Peyer's patch (tissue), 4 donors: ENCODE measurements around the gene LDLRAD4. TPM values are rescaled to one million over a fixed set of nuclear protein-coding genes. Genes with fewer than 3 reads are reported as not detected.

Source experiments
- DNase-seq, 3 donors: peaks; one replicate each; pipeline ENCODE4 v3.0.0-alpha.2; 2017 to 2019
- H3K27ac ChIP-seq, 4 donors: fragments of 200-600 bp; sonication (generic); one replicate each; pipeline ENCODE4 v1.5.1; 2016 to 2019
- H3K27me3 ChIP-seq, 2 donors: fragments of 200-600 bp; sonication (generic); one replicate each; pipeline ENCODE4 v1.5.1; 2019
- H3K36me3 ChIP-seq, 3 donors: fragments of 200-600 bp; sonication (generic); one replicate each; pipeline ENCODE4 v1.5.1; 2016 to 2019
- H3K4me1 ChIP-seq, 4 donors: fragments of 200-600 bp; sonication (generic); one replicate each; pipeline ENCODE4 v1.5.1; 2016 to 2019
- H3K4me3 ChIP-seq, 4 donors: fragments of 200-600 bp; sonication (generic); 1 replicate in 3 of 4; 2 replicates in 1 of 4; pipeline ENCODE4 v1.5.1; 2016 to 2019; ENCODE audit warnings: mild to moderate bottlenecking in 1 of 4
- H3K9me3 ChIP-seq, 4 donors: fragments of 200-600 bp; sonication (generic); one replicate each; pipeline ENCODE4 v1.5.1; 2016 to 2019; ENCODE audit warnings: mild to moderate bottlenecking in 1 of 4
- POLR2A ChIP-seq, 2 donors: fragments of 450-650 bp; IDR thresholded peaks; one replicate each; pipeline ENCODE4 v1.5.1; 2017; ENCODE audit warnings: antibody characterized with exemption in 2 of 2, mild to moderate bottlenecking in 2 of 2, moderate library complexity in 2 of 2
- total RNA-seq, 4 donors: library from RNA; depleted of rRNA; stranded (reverse); fragments of >200 nt; gene quantifications; one replicate each; pipeline ENCODE4 v1.1.0, GENCODE V29; 2016
- TF ChIP-seq, protein P1 (sequence below), 6 experiments: fragments of 450-650 bp in 4 of 6; fragments of 200-600 bp in 2 of 6; sonication (generic) in 1 of 6; IDR thresholded peaks; one replicate each; pipeline ENCODE4 v1.5.1; 2017 to 2019; ENCODE audit warnings: antibody characterized with exemption in 6 of 6, mild to moderate bottlenecking in 3 of 6, moderate library complexity in 1 of 6

The LDLRAD4 gene
- total RNA-seq, 4 donors from 2014 or later = 24.8 to 128 (median 50.0) TPM

DNA sequence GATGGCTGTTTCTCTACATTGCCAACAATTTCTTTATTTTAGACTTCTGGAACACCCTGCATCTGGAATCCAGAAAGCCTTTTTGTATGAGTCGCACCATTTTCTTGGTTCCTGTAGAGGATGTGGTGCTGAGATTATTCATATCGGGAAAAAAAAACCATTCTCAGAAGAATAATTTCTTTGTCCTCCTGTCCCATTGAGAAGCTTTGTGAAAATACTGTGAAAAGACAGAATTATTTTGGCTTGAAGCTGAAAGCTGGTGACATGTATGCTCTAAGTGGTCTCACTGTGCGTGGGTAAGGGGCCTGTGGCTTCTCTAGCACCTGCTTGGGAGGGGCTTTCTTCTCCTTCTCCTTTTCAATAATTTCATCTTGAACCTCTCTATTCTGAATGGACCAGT, 369.4 kb downstream of the LDLRAD4 start:
- H3K4me3 ChIP-seq = no peak overlapping the region
- no peaks in the 10 kb centered on the region for H3K4me1 ChIP-seq
- no peak for TF ChIP-seq POLR2A (IDR thresholded peaks at IDR 0.05)
- TF ChIP-seq, protein P1, sequence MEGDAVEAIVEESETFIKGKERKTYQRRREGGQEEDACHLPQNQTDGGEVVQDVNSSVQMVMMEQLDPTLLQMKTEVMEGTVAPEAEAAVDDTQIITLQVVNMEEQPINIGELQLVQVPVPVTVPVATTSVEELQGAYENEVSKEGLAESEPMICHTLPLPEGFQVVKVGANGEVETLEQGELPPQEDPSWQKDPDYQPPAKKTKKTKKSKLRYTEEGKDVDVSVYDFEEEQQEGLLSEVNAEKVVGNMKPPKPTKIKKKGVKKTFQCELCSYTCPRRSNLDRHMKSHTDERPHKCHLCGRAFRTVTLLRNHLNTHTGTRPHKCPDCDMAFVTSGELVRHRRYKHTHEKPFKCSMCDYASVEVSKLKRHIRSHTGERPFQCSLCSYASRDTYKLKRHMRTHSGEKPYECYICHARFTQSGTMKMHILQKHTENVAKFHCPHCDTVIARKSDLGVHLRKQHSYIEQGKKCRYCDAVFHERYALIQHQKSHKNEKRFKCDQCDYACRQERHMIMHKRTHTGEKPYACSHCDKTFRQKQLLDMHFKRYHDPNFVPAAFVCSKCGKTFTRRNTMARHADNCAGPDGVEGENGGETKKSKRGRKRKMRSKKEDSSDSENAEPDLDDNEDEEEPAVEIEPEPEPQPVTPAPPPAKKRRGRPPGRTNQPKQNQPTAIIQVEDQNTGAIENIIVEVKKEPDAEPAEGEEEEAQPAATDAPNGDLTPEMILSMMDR (IDR thresholded peaks at IDR 0.05) = no peak
- H3K36me3 ChIP-seq = no peaks in the 10 kb centered on the region
- no peak for DNase-seq
- no peaks in the 10 kb centered on the region for H3K27me3 ChIP-seq
- H3K9me3 ChIP-seq = no peaks in the 10 kb centered on the region
- H3K27ac ChIP-seq = no peak overlapping the region

DNA sequence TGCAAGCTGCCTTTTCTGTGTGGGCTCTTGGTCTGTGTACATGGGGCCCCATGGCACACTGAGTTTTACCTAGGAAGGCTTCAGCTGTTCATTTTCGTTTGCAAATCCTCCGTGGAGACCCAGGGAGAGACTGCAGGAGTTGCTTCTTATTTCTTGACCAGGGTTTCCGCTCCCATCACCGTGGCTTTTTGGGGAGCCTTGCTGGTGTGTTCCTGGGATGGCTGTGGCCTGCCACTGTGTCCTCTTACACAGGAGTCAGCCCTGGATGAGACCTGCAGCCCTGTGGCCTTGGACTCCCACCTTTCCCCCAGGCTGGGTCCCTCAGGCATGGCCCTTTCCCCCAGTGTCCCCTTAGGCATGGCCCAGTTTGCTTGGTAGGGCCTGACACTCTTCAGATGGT, 370.8 kb downstream of the LDLRAD4 start:
- Histone ChIP-seq H3K4me3 (no peak overlapping the region), H3K27me3 (no peaks in the 10 kb centered on the region), H3K36me3 (no peaks in the 10 kb centered on the region), H3K27ac (no peak overlapping the region), H3K4me1 (no peaks in the 10 kb centered on the region), H3K9me3 (no peaks in the 10 kb centered on the region)
- no peak for DNase-seq
- no peak for TF ChIP-seq POLR2A (IDR thresholded peaks at IDR 0.05)
- TF ChIP-seq, protein P1 (IDR thresholded peaks at IDR 0.05) = no peak

DNA sequence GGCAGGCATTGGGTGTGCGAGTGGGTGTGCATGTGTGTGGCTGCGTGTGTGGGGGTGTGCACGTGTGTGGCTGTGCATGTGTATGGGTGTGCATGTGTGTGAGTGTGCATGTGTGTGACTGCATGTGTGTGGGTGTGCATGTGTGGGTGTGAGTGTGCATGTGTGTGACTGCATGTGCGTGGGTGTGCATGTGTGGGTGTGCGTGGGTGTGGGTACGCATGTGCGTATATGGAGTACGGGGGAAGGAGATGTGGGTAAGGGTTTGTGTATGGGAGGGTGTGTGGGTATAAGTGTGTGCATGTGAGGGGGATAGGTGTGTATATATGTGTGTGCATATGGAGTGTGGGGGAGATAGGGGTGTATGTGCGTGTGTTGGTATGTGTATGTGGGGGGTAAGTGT, 371.4 kb downstream of the LDLRAD4 start:
- H3K27ac ChIP-seq = no peak overlapping the region
- DNase-seq = no peak
- H3K36me3 ChIP-seq = no peaks in the 10 kb centered on the region
- no peak for TF ChIP-seq POLR2A (IDR thresholded peaks at IDR 0.05)
- TF ChIP-seq, protein P1 (IDR thresholded peaks at IDR 0.05) = no peak
- no peaks in the 10 kb centered on the region for H3K27me3 ChIP-seq
- no peak overlapping the region for H3K4me3 ChIP-seq
- no peaks in the 10 kb centered on the region for H3K9me3 ChIP-seq
- H3K4me1 ChIP-seq = no peaks in the 10 kb centered on the region

DNA sequence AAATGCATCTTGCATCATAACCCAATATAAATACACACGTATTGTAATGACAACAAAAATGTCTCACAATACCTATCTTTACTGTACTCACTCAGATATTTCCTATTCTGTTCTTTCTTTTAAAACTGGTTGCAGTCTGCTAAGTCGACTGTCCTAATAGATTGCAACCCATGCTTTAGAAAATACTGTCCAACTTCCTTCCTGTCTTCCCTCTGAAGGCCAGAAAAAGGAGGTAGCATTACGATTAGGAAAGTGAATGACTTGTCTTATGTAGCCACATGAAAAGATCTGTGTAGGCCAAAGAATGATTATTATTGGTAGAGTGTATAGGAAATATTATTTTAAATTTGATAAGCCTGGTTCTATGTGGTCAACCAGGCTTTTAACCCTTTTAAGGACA, 373.7 kb downstream of the LDLRAD4 start:
- H3K27me3 ChIP-seq = no peaks in the 10 kb centered on the region
- DNase-seq = no peak
- no peak overlapping the region for H3K27ac ChIP-seq
- H3K4me3 ChIP-seq = no peak overlapping the region
- peaks cover 0 to 11% (median 0%) of the 10 kb centered on the region in 4 donors for H3K9me3 ChIP-seq
- H3K4me1 ChIP-seq = no peaks in the 10 kb centered on the region
- no peaks in the 10 kb centered on the region for H3K36me3 ChIP-seq
- TF ChIP-seq, protein P1 (IDR thresholded peaks at IDR 0.05) = no peak
- no peak for TF ChIP-seq POLR2A (IDR thresholded peaks at IDR 0.05)

DNA sequence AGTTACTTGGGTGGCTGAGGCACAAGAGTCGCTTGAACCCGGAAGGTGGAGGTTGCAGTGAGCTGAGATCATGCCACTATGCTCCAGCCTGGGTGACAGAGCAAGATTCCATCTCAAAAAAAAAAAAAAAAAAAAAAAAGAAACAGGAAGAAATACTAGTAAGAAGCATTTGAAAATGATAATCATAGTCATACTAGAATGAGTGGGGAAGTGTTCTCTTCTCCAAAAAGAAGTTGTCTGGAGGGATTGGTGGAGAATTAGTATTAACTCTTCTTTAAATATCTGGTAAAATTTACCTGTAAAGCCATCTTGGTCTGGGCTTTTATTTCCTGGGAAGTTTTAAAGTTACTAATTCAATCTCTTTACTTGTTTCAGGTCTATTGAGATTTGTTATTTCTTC, 376.0 kb downstream of the LDLRAD4 start:
- Histone ChIP-seq H3K27me3 (no peaks in the 10 kb centered on the region), H3K4me1 (no peaks in the 10 kb centered on the region), H3K4me3 (no peak overlapping the region), H3K36me3 (no peaks in the 10 kb centered on the region), H3K9me3 (peaks cover 0 to 20% (median 2%) of the 10 kb centered on the region in 4 donors), H3K27ac (no peak overlapping the region)
- DNase-seq = no peak
- TF ChIP-seq POLR2A (IDR thresholded peaks at IDR 0.05) = no peak
- TF ChIP-seq, protein P1 (IDR thresholded peaks at IDR 0.05) = no peak

DNA sequence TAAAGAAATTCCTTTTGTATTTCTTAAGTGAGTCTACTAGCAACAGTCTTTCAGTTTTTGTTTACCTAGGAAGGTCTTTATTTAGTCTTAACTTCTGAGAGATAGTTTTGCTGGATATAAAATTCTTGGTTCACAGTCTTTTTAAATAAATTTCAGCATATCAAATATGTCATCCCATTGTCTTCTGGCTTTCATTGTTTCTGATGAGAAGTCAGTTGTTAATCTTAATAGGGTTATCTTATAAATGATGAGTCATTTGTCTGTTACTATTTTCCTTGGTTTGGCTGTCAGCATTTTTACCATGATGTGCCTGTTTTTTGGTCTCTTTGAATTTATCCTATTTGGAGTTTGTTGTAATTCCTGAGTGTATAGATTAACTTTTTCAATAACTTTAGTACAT, 378.5 kb downstream of the LDLRAD4 start:
- no peak for DNase-seq
- Histone ChIP-seq H3K4me3 (no peak overlapping the region), H3K27me3 (no peaks in the 10 kb centered on the region), H3K27ac (no peak overlapping the region), H3K36me3 (no peaks in the 10 kb centered on the region), H3K9me3 (peaks cover 0 to 20% (median 2%) of the 10 kb centered on the region in 4 donors), H3K4me1 (no peaks in the 10 kb centered on the region)
- TF ChIP-seq, protein P1 (IDR thresholded peaks at IDR 0.05) = no peak
- no peak for TF ChIP-seq POLR2A (IDR thresholded peaks at IDR 0.05)
